ENCODE results near the gene HARBI1.

HARBI1 gene

GRCh38 chr11:46649180-46649738 lies 32.2 kb upstream of the HARBI1 start:
- Histone ChIP-seq H3K27ac (ENCODE audit: low read depth, low read length, severe bottlenecking) (peak overlapping the region; percentile 98), H3K9me3 (ENCODE audit: control insufficient read depth, low read length) (no peaks in the 10 kb centered on the region), H3K4me3 (ENCODE audit: extremely low read depth, insufficient read depth, low read length, poor library complexity, severe bottlenecking) (no peak overlapping the region), H3K36me3 (ENCODE audit: control insufficient read depth, insufficient read depth, low read length) (peaks cover 74% of the 10 kb centered on the region), H3K4me1 (ENCODE audit: control insufficient read depth, insufficient read depth, low read length, poor library complexity, severe bottlenecking) (peaks cover 31% of the 10 kb centered on the region)
- 71 to 83% methylated on average over 1 of the region's 2 CpGs for WGBS, 2 experiments (ENCODE audit: insufficient coverage in 2 of 2)

DNA sequence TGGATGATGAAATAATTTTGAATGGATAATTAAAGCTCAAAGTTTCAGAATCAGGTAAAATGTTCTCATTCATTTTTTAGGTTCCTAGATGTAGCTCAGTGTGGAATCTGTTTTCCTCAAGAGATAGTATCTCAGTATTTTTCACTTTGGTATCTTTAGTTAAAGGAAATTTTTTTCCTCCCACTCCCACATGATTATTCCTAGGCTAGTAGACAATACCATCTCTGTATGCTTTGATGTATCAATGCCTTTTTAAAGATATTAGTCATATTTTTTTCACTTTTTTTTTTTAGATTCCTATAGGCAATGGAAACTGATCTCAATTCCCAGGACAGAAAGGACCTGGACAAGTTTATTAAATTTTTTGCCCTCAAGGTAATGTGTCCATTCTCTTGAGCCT lies 27.0 kb upstream of the HARBI1 start:
- H3K36me3 ChIP-seq (ENCODE audit: control insufficient read depth, insufficient read depth, low read length) = peaks cover 72% of the 10 kb centered on the region

DNA sequence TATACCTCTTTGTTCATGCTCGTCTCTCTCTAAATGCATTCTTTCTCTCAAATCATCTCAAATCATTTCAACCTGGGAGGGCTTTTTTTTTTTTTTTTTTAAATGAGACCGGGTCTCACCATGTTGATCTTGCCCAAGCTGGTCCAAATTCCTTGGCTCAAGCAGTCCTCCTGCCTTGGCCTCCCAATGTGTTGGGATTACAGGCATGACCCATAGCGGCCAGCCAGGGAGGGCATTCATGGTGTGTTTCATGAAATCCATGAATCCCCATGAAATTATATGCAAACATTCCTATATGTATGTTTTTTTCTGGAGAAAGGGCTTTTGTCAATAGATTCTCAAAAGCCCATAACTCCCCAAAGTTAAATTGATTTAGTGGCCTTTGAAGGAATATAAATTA lies 26.5 kb upstream of the HARBI1 start:
- H3K9me3 ChIP-seq (ENCODE audit: control insufficient read depth, low read length) = no peaks in the 10 kb centered on the region
- H3K4me3 ChIP-seq (ENCODE audit: extremely low read depth, insufficient read depth, low read length, poor library complexity, severe bottlenecking) = no peak overlapping the region
- H3K4me1 ChIP-seq (ENCODE audit: control insufficient read depth, insufficient read depth, low read length, poor library complexity, severe bottlenecking) = peaks cover 12% of the 10 kb centered on the region
- no CpG with 5 or more reads among the region's 3 CpGs for WGBS, 2 experiments (ENCODE audit: insufficient coverage in 2 of 2)
- H3K27ac ChIP-seq (ENCODE audit: low read depth, low read length, severe bottlenecking) = no peak overlapping the region
- peaks cover 76% of the 10 kb centered on the region for H3K36me3 ChIP-seq (ENCODE audit: control insufficient read depth, insufficient read depth, low read length)

More for the DNA sequence above, 27.0 kb upstream of the HARBI1 start:
- H3K27ac ChIP-seq (ENCODE audit: low read depth, low read length, severe bottlenecking) = no peak overlapping the region
- H3K4me1 ChIP-seq (ENCODE audit: control insufficient read depth, insufficient read depth, low read length, poor library complexity, severe bottlenecking) = peaks cover 12% of the 10 kb centered on the region
- no peak overlapping the region for H3K4me3 ChIP-seq (ENCODE audit: extremely low read depth, insufficient read depth, low read length, poor library complexity, severe bottlenecking)
- no peaks in the 10 kb centered on the region for H3K9me3 ChIP-seq (ENCODE audit: control insufficient read depth, low read length)

GRCh38 chr11:46642627-46643335 lies 25.8 kb upstream of the HARBI1 start:
- H3K4me3 ChIP-seq (ENCODE audit: extremely low read depth, insufficient read depth, low read length, poor library complexity, severe bottlenecking) = no peak overlapping the region
- H3K27ac ChIP-seq (ENCODE audit: low read depth, low read length, severe bottlenecking) = no peak overlapping the region
- no peaks in the 10 kb centered on the region for H3K9me3 ChIP-seq (ENCODE audit: control insufficient read depth, low read length)
- 95 to 98% methylated on average over 6 of the region's 8 CpGs for WGBS, 2 experiments (ENCODE audit: insufficient coverage in 2 of 2)
- H3K36me3 ChIP-seq (ENCODE audit: control insufficient read depth, insufficient read depth, low read length) = peaks cover 79% of the 10 kb centered on the region
- H3K4me1 ChIP-seq (ENCODE audit: control insufficient read depth, insufficient read depth, low read length, poor library complexity, severe bottlenecking) = peaks cover 4% of the 10 kb centered on the region

DNA sequence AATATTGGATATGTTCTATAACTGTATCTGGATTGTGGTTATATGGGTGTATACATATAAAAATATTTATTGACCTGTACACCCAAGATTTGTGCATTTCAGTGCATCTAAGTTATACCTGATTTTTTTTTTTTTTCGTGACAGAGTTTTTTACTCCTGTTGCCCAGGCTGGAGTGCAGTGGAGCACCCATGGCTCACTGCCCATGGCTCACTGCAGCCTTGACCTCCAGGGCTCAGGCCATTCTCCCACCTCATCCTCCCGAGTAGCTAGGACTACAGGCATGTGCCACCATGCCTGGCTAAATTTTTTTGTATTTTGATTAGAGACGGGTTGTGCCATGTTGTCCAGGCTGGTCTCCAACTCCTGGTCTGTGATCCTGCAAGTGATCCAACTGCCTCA lies 24.6 kb upstream of the HARBI1 start:
- H3K36me3 ChIP-seq (ENCODE audit: control insufficient read depth, insufficient read depth, low read length) = peaks cover 80% of the 10 kb centered on the region
- H3K9me3 ChIP-seq (ENCODE audit: control insufficient read depth, low read length) = no peaks in the 10 kb centered on the region
- WGBS, 2 experiments (ENCODE audit: insufficient coverage in 2 of 2) = 81 to 100% methylated on average over 1 to 2 of the region's 3 CpGs
- no peaks in the 10 kb centered on the region for H3K4me1 ChIP-seq (ENCODE audit: control insufficient read depth, insufficient read depth, low read length, poor library complexity, severe bottlenecking)
- no peak overlapping the region for H3K27ac ChIP-seq (ENCODE audit: low read depth, low read length, severe bottlenecking)
- no peak overlapping the region for H3K4me3 ChIP-seq (ENCODE audit: extremely low read depth, insufficient read depth, low read length, poor library complexity, severe bottlenecking)

GRCh38 chr11:46640036-46640788 lies 23.2 kb upstream of the HARBI1 start:
- Histone ChIP-seq H3K4me3 (ENCODE audit: extremely low read depth, insufficient read depth, low read length, poor library complexity, severe bottlenecking) (no peak overlapping the region), H3K9me3 (ENCODE audit: control insufficient read depth, low read length) (no peaks in the 10 kb centered on the region), H3K4me1 (ENCODE audit: control insufficient read depth, insufficient read depth, low read length, poor library complexity, severe bottlenecking) (no peaks in the 10 kb centered on the region), H3K36me3 (ENCODE audit: control insufficient read depth, insufficient read depth, low read length) (peaks cover 79% of the 10 kb centered on the region), H3K27ac (ENCODE audit: low read depth, low read length, severe bottlenecking) (no peak overlapping the region)
- 90 to 97% methylated on average over 5 of the region's 6 CpGs for WGBS, 2 experiments (ENCODE audit: insufficient coverage in 2 of 2)

- peaks cover 77% of the 10 kb centered on the region for H3K36me3 ChIP-seq (ENCODE audit: control insufficient read depth, insufficient read depth, low read length)
- no peaks in the 10 kb centered on the region for H3K9me3 ChIP-seq (ENCODE audit: control insufficient read depth, low read length)
- WGBS, 2 experiments (ENCODE audit: insufficient coverage in 2 of 2) = 83 to 91% methylated on average over 5 to 6 of the region's 7 CpGs
- H3K4me1 ChIP-seq (ENCODE audit: control insufficient read depth, insufficient read depth, low read length, poor library complexity, severe bottlenecking) = no peaks in the 10 kb centered on the region
- H3K27ac ChIP-seq (ENCODE audit: low read depth, low read length, severe bottlenecking) = no peak overlapping the region
- H3K4me3 ChIP-seq (ENCODE audit: extremely low read depth, insufficient read depth, low read length, poor library complexity, severe bottlenecking) = no peak overlapping the region
Measured at GRCh38 chr11:46639197-46639839, 22.3 kb upstream of the HARBI1 start.

GRCh38 chr11:46637546-46637945 lies 20.5 kb upstream of the HARBI1 start:
- 91 to 95% methylated on average over 4 of the region's 5 CpGs for WGBS, 2 experiments (ENCODE audit: insufficient coverage in 2 of 2)
- Histone ChIP-seq H3K36me3 (ENCODE audit: control insufficient read depth, insufficient read depth, low read length) (peaks cover 64% of the 10 kb centered on the region), H3K4me1 (ENCODE audit: control insufficient read depth, insufficient read depth, low read length, poor library complexity, severe bottlenecking) (no peaks in the 10 kb centered on the region), H3K4me3 (ENCODE audit: extremely low read depth, insufficient read depth, low read length, poor library complexity, severe bottlenecking) (no peak overlapping the region), H3K9me3 (ENCODE audit: control insufficient read depth, low read length) (no peaks in the 10 kb centered on the region), H3K27ac (ENCODE audit: low read depth, low read length, severe bottlenecking) (no peak overlapping the region)

DNA sequence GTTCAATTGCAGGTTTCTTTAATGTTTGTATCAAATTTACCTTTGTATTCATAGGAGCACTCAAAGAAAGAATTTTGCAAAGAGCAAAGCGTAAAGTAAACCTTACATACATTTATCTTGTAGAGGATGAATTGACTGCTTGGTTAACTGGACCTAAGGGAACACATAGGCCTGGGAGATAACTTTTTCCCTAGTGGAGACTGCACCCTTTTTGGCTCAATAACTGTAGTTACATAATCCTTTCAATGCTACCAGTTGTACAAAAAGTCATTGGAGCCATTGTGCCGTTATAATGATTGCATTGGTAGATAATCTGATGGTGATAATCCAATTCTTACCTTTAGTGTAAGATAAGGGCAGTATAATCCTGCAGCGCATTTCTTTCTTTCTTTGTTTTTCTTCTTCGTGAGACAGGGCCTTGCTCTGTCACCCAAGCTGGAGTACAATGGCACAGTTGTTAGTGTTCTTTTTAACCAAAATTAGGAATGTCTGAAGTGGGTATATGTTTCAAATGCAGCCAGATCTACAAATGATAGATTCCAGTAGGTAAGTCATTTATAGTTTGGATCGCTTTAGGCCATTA lies 18.6 kb upstream of the HARBI1 start:
- 90 to 100% methylated on average over 2 to 3 of the region's 5 CpGs for WGBS, 2 experiments (ENCODE audit: insufficient coverage in 2 of 2)
- H3K9me3 ChIP-seq (ENCODE audit: control insufficient read depth, low read length) = no peaks in the 10 kb centered on the region
- no peak overlapping the region for H3K4me3 ChIP-seq (ENCODE audit: extremely low read depth, insufficient read depth, low read length, poor library complexity, severe bottlenecking)
- no peak overlapping the region for H3K27ac ChIP-seq (ENCODE audit: low read depth, low read length, severe bottlenecking)
- H3K4me1 ChIP-seq (ENCODE audit: control insufficient read depth, insufficient read depth, low read length, poor library complexity, severe bottlenecking) = no peaks in the 10 kb centered on the region
- H3K36me3 ChIP-seq (ENCODE audit: control insufficient read depth, insufficient read depth, low read length) = peaks cover 64% of the 10 kb centered on the region

- H3K36me3 ChIP-seq (ENCODE audit: control insufficient read depth, insufficient read depth, low read length) = peaks cover 66% of the 10 kb centered on the region
- H3K27ac ChIP-seq (ENCODE audit: low read depth, low read length, severe bottlenecking) = no peak overlapping the region
- no peak overlapping the region for H3K4me3 ChIP-seq (ENCODE audit: extremely low read depth, insufficient read depth, low read length, poor library complexity, severe bottlenecking)
- H3K9me3 ChIP-seq (ENCODE audit: control insufficient read depth, low read length) = no peaks in the 10 kb centered on the region
- 96 to 98% methylated on average over 18 of the region's 22 CpGs for WGBS, 2 experiments (ENCODE audit: insufficient coverage in 2 of 2)
- H3K4me1 ChIP-seq (ENCODE audit: control insufficient read depth, insufficient read depth, low read length, poor library complexity, severe bottlenecking) = no peaks in the 10 kb centered on the region
Measured at GRCh38 chr11:46633291-46634217, 16.5 kb upstream of the HARBI1 start.
